HG02571 (cell line): ENCODE measurements around the gene CCL1.

Experiments used
- ATAC-seq: cut with Tn5 transposase; IDR thresholded peaks from one replicate; pipeline ENCODE4 v1.9.1; 2021; ENCODE audit warnings: mild to moderate bottlenecking, moderate library complexity; ENCODE audit not compliant: unreplicated experiment

CCL1 gene

DNA sequence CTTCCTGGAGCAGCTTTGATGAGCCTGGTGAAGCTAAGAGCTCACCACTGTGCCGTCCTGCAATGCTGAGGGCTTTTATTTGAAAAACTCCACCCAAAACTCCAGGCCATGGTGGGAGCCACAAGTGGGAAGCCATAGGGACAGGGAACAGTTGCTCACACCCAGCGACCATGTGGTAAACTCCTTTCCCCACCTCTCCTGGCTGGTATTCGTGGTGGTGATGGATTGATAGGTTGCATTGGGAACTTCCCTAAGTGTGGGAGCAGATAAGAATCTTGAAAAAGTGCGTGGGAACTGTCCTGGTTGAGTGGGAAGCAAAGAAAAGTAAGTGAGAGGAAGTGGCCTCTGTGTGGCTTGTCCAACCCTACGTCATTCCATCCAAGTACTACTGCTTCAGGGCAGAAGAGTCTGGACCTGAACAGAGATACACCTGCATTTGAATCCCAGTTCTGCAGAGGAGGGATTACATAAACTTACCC, at the start of gene CCL1:
CCL1 (minus strand) TSS at position 51 of the 479 bp plus-strand sequence. CDS start 72 bp downstream, outside the sequence.
- ATAC-seq, result no peak

- ATAC-seq, result no peak
Measured at GRCh38 chr17:34412534-34412933, 49.5 kb upstream of the CCL1 start.

- ATAC-seq, result no peak
Measured at GRCh38 chr17:34411646-34412421, 48.8 kb upstream of the CCL1 start.

DNA sequence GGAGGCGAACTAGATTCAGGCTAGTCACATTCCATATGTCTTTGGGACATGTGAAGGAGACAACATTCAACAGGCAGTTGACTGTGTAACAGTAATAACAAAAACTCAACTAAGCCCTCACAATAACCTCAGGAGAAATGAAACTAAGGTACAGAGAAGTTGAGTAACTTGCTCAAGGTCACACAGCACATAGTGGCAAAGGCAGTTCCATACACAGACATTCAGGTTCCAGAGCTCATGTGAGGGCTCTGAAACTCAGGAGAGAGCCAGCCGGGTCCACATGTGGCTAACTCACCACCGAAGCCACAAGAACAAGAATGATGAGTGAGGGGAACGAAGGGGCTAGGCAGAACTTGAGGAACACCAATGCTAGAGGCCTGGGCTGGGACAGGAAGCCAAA, 46.3 kb upstream of the CCL1 start:
- no peak for ATAC-seq

- no peak for ATAC-seq
Measured at GRCh38 chr17:34408439-34408838, 45.4 kb upstream of the CCL1 start.

GRCh38 chr17:34406226-34406625, 43.2 kb upstream of the CCL1 start:
- ATAC-seq, result no peak

- no peak for ATAC-seq
Measured at GRCh38 chr17:34403006-34403405, 40.0 kb upstream of the CCL1 start.

- ATAC-seq, result no peak
Measured at GRCh38 chr17:34401165-34401564, 38.1 kb upstream of the CCL1 start.

DNA sequence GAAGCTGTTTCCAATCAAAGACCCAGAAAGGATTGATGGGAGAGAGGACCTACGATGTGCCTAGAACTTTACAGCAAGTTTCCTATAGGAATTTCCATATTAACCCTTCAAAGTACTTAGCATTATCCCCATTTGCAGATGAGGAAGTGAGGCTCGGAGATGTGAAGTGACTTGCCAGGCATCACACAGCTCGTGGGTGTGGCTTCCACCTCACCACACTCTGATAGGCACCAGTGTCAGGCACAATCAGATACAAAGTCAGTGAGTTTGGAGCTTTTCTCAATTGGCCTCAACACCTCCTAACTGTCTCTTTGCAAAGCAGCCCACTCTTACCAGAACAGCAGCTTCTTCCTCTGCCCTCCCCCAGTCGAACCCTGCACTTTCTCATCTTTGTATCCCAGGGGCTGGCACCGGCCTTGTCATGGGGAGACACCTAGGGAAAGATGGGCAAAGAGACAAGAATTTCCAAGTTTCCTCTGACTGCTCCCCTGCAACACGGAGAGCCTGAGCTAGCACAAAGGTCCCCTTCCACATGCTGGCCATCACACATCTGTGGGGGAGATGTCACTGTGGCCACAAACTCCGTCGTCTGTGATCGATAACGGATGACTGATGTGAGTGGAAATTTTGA, 37.4 kb upstream of the CCL1 start:
- ATAC-seq, result no peak

DNA sequence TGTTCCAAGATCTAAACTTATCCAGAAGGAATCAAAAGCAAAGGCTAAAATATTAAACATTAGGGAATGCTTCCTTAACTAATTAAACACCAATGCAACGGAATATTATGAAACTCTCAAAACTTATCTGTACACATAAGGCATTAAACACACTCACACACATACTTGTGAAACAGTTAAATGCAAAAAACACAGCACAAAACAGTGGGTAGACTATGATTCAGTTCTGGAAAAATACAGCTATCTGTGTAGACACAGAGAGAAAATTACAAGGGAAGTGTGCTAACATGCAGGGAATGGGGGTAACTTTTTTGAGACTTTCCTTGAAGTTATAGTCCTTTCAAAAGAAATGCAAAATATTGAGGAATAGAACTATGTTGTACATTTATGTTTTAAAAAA, 36.7 kb upstream of the CCL1 start:
- ATAC-seq, result no peak

GRCh38 chr17:34398990-34399389, 36.0 kb upstream of the CCL1 start:
- no peak for ATAC-seq

- ATAC-seq, result no peak
Measured at GRCh38 chr17:34397265-34397664, 34.2 kb upstream of the CCL1 start.

DNA sequence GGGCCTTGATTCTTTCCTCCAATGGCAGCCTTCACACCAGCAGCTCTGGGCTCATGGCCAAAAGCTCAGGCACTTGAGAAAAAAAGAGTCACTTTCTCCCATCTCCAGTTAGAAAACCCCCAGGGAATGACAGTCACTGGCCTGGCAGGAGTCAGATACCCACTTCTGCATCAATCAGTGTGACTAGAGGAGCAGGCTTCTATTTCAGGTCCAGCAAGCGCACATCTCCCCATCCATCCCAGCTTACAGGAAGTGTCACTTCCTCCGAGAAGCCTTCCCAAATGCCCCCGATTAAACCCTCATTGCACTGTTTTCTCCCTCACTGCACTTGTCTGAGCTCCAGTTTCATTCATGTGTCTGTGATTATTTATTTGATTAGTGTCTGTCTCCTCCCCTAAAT, 30.4 kb upstream of the CCL1 start:
- ATAC-seq, result no peak

DNA sequence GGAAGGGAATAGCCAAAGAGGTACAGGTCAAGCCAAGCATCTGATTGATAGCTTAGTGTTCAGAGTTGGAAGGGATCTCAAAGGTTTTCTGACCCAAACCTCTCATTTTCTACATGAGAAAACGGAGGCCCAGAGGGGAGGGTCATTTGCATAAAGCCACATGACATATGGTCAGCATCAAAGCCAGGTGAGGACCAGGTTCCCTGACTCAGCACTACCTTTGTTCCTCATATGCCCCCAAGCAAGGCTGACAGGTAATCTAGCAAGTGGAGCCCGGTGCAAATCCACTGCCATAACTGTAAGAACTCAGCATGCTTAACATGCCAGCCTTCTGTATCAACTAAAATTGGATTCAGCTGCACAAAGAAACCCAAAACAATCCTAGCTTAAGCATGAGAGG, 28.2 kb upstream of the CCL1 start:
- no peak for ATAC-seq

DNA sequence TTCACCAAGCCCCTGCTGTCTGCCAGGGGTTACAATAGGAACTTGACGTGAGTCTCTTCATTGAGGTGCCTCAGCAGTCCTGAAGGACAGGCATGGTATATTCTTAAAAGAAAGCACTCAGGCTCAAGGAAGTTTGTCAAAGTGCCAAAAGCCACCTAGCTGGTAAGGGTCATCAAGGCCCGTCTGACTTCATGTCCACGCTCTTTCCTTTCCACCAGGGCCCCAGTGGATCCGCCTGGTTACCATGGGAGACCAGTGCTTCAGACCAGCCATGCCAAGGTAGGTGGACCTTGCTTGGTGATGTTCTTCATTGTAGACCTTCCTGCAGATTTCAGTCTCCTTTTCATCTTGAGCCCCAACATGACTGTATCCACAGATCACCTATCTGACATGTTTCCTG, 27.6 kb upstream of the CCL1 start:
- no peak for ATAC-seq

DNA sequence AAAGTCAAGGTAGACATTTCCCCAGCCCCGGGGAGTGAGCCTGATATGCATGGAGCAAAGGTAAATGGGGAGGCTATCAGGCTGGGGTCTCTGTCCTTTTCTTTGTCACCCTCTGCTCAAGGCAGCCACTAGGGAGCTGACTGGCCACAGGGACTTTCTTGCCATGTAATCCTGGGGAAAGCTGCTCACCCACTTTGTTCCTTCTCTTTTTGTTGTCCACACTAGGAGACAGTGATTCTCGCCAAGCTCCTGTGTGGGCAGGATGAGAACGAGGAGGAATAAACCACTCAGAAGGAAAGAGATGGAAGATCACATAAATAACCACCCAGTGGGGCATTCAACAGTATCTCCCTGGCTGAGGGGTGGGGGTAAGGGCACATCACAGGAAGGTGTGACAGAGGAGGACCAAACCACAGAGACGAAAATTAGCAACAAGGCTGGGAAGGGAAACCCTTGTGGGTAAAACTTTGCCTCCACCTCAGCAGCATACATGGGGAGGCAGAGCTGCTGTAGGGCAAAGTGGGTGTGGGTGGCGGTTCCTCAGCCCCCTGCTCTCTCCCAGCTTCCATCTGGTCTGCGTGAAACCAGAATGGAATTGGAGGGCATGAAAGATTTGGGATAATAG, 26.2 kb upstream of the CCL1 start:
- ATAC-seq, result no peak

DNA sequence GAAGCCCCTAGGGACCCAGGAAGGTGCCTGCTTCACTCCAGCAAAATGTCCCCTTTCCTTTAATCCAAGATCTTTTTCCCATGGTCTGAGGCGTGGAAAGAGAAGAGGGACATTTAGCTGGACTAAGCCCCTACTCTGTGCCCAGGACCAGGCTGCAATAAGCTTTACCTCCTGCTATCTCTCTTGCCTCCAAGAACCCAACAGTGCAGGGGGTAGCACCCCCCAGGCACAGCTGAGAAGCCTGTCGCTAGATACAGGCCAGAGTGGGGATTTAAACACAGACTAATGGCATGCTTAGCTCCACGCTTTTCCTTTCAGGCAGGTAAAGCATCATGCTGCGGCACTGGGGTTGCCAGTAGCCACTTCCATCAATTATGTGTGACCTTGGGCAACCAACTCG, 24.5 kb upstream of the CCL1 start:
- ATAC-seq, result no peak

DNA sequence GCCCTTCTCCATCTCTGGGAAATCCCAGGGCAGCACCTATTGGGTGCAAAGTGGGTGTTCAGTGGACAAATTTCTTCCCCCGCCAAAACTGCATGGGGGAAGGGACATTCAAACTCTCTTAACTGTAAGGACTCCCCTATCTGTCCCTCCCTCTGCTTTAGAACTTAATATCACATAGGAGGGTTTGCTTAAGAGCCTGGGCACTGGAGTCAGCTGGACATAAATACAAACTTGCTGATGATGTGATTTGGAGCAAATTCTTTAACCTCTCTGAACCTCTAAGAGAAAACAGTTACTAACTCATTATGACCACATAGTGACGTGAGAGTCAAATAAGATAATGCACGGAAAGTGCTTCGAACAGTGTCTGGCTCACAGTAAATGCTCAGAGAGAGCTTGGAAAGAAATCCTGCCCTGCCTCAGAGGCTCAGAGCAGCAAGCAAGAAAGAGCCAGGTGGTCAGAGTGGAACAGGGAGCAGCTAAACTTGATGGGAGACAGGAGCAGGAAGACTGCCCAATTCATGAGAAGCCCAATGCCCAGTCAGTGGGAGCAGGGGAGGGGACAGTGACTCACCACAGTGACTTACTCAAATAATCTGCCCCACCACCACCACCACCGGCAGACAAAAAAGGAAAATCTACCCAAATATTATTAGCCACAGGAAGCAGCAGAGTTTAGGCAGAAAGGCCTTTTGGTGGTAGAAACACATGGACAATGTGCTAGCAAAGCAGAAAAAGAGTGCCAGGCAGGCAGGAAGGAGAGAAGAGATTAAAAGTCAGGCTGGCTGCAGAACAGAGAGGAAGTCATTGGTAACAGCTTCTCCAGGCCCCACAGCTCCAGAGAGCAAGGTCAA, 23.9 kb upstream of the CCL1 start:
- no peak for ATAC-seq

GRCh38 chr17:34386343-34386696, 23.3 kb upstream of the CCL1 start:
- no peak for ATAC-seq

DNA sequence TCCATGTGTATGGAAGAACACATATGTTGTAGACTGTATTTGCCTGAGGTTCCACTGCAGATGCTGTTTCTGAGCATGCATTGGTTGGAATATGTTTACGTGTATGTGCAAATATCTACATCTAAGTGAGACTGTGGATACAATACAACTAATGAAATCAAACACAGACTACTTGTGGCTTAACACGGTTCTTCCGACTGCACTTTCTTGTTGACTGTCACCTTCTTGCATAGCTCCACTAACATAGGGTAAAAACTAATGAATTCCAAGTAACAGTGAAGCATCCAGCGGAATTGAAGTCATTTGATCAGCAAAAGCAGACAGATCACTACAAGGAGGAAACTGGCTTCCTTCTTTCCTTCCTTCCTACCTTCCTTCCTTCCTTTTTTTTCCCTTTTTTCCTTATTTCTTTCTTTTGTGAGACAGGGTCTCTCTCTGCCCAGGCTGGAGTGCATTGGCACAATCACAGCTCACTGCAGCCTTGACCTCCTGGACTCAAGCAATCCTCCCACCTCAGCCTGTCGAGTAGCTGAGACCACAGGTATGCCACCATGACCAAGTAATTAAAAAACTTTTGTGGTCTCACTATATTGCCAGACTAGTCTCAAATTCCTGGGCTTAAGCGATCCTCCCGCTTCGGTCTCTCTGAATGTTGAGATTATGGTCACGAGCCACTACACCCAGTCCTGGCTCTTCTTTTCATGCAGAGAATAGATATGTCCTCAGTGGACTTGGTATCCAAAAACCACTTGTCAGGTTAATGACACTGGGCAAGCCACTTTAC, 22.0 kb upstream of the CCL1 start:
- no peak for ATAC-seq
